NCI-H226 (cell line): ENCODE data around the gene CIAO3.
"Not testable (repeated sequence)": the region's sequence is repeated elsewhere in the genome, so short reads cannot be mapped to it uniquely, and the experiment has no call there.

Experiments
- DNase-seq: peaks from one replicate; pipeline ENCODE4 v3.0.0-alpha.2; 2015

The CIAO3 gene

DNA sequence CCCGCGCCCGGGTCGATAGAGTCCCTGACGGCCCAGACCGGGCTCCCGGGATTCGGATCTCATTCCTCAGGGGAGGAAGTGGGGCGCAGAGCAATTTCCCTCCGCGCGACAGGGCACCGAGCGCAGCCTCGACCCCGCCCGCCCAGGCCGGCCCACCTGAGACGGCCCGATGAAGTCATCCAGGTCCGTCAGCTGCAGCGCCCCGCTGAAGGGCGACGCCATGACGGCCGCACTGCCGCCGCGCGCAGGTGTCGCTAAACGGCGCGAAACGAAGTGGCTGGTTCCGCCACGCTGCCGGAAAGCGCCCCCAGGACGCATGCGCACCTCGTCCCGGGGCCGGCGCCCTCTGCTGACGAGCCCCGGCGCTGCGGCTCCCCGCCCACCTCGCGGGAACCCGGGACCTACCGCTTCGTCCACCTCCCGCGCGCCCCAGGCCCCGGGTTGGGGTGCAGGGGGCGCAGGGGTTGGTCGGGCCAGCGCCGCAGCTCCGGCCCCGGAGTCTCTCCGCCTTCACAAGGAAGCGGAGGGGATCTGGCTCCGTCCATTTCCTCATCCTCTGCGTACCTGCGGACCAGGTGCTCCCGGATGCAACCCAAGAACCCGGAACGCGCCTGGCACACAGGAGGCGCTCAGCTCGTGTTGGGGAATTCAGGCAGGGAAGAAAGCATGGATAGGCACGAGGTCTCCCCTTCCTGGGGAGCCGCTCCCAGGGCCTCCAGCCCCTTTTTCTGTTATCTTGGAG is at the start of gene CIAO3:
Gene CIAO3 (minus strand): TSS at position 234 of the 742 bp plus-strand sequence. CDS start 12 bp downstream, at position 222.
- DNase-seq = peak; percentile 89

DNA sequence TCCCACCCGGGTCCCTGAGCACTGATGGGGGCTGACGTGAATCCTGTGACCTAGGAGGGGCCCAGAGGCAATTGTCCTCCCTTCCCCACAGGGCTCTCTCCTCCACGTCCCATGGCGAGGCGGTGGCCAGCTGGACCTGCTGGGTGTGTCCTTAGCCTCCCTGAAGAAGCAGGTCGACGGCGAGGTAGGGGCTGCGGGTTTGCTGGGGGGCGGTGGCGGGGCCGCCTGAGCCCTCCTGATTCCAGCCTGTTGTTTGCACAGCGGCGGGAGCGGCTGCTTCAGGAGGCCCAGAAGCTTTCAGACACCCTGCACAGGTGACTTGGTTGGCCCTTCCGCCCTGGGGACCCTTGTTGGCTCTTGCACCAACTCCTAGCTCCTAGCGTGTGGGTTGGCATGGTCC is 49.3 kb upstream of the CIAO3 start:
- DNase-seq = no peak

DNA sequence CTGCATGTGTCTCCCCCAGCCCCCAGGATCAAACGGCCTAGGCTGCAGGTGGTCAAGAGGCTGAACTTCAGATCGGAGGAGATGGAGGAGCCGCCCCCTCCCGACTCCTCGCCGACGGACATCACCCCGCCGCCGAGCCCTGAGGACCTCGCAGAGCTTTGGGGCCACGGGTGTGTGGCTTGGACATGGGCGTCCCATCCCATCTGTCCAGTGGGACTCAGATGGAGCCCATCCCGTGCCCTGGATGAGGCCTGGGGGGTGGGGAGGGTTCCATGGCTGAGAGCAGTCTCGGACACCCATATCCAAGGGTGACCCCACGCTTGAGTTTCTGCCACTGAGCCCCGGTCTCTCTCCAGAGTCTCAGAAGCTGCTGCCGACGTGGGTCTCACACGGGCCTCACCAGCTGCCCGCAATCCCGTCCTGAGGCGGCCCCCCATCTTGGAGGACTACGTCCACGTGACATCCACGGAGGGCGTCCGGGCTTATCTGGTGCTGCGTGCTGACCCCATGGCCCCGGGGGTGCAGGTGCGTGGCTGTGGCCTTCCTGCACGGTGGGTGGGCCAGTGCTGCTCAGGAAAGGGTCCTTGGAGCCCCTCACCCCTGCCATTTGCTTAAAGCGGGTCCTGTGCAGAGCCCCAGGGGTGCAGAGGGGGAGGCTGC is 48.5 kb upstream of the CIAO3 start:
- DNase-seq = no peak

DNA sequence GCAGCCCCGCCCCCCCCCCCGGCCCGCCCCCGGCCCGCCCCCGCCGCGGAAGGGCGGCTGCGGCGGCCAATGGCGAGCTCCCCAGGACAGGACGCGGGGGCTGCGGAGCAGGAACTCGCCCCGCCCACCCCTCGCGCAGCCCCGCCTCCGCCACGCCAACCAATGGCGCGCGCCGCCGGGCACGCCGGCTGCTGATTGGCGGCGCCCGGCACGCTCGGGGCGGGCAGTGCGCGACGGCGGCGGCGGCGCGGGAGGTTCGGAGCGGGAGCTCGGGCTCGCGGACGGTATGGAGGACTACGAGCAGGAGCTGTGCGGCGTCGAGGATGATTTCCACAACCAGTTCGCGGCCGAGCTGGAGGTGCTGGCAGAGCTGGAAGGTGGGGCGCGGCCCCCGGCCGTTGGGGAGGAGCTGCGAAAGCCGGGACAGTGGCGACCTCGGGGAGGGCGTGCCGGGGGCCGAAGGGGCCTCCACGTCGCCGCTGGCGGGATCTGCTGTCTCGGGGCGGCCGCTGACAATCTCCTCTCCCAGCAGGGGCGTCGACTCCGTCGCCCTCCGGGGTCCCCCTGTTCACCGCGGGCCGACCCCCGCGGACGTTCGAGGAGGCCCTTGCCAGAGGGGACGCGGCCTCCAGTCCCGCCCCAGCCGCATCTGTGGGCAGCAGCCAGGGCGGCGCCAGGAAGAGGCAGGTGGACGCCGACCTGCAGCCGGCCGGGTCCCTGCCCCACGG is 47.8 kb upstream of the CIAO3 start, which contains the start of gene CHTF18:
Gene CHTF18 (plus strand): TSS at position 222 of the 728 bp plus-strand sequence. CDS start 65 bp downstream, at position 287.
- DNase-seq = peak; percentile 80

DNA sequence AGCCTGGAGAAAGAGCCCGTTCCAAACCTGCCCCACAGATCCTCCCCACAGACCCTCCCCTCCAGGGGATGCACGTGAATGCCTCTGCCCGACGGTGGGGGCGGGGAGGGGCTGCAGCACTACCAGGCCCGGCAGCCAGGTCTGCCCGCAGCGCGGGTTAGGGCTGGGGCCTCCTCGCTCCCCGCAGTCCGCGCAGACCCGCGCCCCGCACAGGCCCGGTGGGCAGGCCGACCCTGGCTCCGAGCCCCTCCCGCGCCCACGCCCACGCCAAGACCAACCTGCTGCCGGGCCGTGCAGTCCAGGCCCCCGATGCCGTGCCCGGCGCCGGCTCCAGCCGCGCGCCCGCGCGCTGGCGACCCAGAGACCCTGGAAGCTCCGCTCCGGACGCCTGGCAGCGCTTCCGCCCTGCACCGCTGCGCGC is 47.2 kb upstream of the CIAO3 start, which contains the start of gene RPUSD1:
Gene RPUSD1 (minus strand): TSS at position 404 of the 421 bp plus-strand sequence. CDS start 644 bp downstream, outside the sequence.
- DNase-seq = no peak

DNA sequence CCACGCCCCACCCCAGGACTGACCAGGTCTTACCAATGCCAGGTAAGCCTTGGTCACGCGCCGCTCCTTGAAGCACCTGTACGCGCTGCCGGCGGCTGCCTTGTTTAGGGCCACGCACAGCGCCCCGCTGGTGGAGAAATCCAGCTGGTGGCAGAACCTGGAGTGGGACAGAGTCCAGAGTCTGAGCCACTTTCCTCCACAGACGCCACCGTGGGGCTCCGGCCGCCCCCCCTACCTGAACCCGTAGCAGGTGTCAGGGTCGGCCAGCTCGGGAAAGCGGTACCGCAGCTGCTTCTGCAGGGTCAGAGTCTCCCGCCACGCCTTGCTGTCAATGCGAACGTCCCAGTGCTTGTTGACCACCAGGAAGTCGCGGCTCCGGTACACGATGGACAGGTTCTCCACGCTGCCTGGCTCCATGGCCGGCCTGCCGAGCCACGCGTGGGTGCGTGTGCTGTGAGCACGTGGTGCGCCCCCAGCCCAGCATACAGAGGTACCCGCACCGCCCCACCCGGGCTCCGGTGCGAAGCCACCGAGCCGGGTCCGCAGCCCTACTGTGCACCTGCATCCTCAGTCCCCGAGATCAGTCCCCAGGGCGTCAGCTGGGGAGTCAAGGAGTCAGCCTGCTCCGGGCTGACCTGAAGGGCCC is 46.6 kb upstream of the CIAO3 start:
- no peak for DNase-seq

DNA sequence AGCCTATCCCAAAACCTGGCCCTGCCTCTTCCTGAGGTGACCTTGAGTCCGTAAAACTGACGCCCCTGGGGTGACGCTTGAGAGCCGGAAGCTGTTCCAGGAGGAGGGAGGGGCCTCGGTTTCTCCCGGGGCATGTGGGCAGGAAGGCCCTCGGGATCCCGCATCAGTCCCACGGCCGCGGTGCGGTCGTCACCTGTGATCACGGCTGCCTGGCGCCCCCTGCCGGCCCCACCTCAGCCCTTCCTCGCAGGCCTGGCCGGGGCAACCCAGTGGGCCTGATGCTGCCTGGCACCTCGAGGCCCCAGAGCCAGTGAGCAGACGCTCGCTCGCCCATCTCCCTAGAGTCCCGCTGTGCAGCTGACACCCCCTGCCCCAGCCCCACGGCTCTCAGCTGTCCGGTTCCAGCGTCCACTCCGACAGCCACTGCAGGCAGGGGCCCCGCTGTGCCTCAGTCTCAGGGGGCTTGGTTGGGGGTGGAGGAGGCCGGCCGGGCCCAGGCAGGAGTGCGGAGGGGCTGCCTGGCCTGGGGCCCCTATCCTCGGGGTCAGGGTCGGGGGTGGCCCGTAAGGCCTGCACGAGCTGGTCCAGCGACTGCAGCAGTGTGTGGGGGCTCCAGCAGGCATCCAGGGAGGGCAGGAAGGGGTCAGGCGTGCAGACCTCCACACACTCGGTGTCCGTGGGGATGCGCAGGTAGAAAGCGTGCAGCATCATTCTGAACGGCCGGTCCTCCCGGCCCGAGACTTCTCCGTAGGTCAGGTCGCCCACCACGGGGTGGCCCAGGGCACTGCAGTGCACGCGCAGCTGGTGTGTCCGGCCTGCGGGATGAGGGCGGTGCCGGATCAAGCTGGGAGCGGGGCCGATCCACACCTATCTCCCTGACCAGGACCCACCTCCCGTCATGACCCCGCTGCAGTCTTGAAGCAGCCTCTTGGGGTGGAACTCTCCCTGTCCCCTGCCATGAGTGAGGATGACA is 45.1 kb upstream of the CIAO3 start:
- peak; percentile 50 for DNase-seq

DNA sequence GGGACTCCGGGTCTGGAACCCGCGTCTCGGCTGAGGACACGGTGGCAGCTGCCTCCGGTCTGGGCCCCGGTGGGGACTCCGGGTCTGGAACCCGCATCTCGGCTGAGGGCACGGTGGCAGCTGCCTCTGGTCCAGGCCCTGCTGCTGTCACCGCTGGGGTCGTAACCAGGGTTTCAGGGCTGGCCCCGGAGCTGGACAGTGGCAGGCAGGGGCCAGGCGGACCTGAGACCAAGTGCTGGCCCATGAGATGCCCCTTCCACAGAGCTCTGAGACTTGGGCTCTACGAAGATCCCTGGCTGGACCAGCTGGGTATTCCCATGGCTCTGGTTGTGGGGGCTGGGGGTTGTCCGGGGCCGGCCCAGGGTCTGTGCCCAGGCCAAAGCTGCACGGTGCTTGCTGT is 43.6 kb upstream of the CIAO3 start:
- DNase-seq = no peak

DNA sequence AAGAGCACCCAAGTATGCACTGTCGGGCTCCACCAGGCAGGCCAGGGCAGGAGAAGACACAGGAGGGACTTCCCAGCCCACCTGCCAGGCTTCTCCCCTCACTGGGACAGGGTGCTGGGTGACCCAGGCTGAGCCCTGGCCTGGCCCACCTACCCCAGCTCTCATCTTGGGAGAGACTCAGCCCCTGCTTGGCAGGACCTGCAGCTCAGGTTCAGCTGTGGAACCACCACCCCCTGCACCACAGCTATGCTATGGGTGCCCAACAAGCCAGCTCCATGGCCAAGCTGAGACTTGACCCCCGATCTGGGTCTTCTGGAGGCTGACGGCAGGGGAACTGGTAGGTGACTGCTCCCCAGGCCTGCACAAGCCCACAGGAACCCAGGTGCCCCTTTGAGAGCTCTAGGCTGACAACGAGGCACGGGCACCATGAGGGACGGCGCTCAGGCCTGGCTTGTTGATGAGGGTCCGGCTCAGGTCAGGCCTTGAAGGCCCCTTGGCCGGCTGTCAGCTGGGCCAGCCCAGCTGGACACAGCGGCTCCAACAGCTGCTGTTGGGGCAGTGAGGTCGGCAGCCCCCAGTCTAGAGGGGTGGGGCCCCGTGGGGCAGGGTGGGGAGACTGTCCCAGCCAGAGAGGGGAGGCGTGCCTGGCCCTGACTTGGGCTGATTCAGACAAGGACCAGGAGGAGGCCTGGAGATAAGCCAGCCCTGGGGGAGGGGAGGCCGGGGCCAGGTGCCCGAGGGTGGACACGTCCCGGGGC is 42.8 kb upstream of the CIAO3 start:
- DNase-seq = no peak

DNA sequence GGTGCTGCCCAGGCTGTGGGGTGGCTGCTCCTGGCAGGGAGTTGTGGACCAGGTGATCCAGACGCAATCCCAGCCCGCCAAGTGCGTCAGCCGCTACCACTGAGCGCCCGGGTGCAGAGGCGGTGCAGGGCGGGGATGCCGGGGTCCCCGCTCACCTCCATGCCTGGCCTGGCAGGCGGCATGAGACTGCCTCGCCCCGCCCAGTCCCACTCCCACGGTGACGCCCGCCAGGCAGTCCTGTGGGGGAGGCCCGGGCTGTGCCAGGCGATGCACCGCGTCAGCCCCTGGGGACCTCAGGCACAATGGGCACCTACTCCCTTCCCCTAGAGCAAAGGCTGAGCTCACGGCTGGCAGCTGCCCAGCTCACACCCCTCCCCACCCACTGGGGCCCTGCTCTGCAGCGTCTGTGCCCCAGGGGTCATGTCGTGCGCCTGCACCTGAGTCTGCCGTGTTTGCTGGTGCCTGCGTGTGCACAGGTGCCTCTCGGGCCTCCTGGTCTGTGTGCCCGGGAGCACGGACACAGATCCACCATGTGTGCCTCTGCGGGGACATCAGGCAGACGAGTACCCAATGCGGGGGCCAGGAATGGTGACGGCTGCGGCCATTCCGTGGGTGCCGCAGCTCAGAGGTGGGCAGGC is 42.1 kb upstream of the CIAO3 start:
- no peak for DNase-seq

DNA sequence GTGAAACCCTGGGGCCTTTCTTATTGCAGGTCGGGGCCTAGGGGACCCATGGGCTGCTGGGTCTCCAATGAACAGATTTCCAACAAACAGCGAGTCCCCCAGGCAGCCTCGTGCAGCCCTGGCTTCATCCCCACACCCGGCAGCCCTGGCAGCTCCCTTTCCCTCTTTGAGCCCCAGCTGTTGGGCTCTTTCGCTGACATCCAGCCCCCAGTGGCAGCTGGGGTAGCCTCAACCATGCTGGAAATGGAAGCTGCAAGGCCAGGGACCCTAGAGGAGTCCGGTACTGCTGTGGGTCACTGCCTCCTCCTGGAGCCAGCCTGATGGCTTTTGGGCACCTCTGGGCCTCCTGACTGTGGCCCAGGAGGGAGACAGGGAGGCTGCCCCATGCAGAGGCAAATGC is 41.5 kb upstream of the CIAO3 start:
- no peak for DNase-seq

DNA sequence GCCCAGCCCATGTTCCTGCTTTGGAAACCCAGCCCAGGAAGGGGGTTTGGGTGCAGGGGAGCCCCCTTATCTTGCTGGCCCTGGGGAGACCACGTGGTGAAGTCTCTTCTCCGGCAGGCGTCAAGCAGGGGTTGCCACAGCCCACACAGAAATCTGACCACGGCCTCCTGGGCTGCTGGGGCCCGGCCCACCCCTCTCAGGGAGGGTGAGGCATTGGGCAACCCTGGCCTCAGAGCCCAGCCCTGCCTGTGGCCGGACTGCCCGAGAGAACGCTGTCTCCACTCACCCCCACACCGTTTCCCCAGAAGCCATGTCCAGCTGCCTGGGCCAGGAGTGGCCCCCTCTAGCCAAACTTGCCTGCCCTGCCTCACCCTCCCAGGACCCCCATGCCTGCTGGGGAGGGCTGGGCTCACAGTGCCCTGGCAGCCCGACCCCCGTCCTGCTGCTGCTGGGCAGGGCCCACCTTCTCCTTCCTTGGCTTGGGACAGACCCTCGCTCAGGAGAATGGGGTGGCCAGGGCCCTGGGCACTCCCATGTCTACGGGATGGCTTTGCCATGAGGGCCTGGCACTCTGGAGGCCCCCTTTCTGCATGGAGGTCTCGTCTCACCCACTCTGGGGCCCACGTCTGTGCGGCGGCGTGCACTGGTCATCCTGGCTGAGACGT is 40.7 kb upstream of the CIAO3 start:
- peak; percentile 48 for DNase-seq

DNA sequence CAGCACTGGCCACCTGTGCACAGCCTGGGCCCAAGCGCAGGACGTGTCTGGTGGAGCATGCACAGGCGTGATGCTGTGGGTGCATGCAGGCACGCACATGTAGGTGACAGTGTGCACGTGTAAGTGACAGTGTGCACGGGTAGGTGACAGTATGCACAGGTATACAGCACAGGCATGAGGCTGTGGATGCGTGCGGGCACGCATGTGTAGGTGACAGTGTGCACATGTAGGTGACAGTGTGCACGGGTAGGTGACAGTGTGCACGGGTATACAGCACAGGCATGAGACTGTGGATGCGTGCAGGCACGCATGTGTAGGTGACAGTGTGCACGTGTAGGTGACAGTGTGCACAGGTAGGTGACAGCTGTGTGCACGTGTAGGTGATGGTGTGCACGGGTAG is 39.5 kb upstream of the CIAO3 start:
- no peak for DNase-seq

DNA sequence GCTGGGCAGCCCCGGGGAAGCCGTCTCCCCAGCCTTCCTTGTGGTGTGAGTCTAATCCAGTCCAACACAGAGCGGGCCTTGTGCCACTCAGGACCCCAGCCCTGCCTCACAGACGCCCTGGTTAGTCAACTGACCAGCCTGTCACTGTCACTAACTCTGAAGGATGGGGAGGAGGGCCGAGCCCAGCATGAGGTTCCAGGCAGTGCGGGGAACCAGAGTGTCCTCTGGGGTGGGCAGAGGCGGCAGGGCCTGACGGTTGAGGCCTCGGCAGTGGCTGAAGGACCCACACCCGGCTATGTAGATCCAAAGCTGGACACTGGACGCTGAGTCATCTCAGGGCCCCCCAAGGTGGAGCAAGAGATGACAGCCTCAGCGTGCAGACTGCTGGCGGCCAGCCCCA is 38.8 kb upstream of the CIAO3 start:
- DNase-seq = no peak

DNA sequence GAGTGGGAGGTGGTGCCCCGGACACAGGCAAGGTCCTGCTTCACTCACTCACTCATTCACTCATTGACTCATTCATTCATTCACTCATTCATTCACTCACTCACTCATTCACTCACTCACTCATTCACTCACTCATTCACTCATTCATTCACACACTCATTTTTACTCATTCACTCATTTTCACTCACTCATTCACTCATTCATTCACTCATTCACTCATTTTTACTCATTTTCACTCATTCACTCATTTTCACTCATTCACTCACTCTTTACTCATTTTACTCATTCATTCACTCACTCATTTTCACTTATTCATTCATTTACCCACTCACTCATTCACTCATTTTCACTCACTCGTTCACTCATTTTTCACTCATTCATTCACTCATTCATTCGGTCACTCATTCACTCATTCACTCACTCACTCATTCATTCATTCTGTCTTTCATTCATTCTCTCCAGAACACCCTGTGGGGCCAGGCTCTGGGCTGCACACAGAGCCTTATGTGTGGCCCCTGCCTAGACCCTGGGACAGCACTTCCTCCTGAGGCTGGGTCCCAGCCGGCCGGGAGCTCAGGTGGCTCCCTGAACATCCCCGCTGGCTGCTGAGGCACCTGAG is 38.2 kb upstream of the CIAO3 start:
- DNase-seq = no peak

DNA sequence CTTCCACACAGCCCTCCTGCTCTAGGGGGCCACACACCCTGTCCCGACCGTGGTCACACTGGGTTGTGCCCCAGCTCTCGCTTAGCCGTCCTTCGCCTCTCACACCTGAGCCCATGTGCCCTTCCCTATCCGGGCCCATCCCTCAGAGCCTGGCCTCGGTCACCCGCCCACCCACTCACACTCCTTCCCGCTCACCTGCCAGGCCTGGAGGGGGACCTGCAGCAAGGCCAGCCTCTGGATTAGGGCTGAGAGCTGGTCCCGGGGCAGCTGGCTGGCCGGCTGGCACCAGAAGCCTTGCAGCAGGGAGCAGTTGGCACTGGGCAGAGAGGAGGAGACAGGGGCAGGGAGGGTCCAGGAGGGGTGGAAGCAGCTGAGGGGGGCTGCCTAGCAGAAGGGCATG is 37.6 kb upstream of the CIAO3 start:
- DNase-seq = no peak

DNA sequence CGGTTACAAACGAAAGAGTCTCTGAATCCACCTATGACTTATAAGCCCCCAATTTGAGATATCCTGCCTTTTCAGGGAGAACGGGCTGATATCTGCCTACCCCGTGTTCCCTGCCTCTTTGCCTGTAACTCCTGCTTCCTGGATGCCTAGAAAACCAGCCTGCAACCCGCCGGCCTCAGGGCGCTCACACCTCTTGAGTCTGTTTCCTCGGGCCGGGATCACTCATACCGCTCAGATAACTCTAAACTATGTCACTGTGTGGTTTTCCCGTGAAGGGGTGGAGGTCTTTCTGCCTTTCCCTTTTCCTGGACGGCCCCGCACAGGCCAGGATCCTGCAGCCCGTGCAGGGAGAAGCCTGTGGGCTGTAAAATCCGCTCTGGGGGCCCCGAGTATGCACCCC is 37.0 kb upstream of the CIAO3 start:
- DNase-seq = peak; percentile 58

DNA sequence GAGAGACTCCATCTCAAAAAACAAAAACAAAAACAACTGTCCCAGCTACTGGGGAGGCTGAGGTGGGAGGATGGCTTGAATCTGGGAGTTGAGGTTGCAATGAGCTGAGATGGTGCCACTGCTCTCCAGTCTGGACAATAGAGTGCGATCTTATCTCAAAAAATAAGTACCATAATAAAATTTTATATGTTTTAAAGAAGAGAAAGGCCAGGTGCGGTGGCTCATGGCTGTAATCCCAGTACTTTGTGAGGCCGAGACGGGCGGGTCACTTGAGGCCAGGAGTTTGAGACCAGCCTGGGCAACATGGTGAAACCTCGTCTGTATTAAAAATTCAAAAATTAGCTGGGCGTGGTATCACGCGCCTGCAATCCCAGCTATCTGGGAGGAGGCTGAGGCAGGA is 36.0 kb upstream of the CIAO3 start:
- no peak for DNase-seq

DNA sequence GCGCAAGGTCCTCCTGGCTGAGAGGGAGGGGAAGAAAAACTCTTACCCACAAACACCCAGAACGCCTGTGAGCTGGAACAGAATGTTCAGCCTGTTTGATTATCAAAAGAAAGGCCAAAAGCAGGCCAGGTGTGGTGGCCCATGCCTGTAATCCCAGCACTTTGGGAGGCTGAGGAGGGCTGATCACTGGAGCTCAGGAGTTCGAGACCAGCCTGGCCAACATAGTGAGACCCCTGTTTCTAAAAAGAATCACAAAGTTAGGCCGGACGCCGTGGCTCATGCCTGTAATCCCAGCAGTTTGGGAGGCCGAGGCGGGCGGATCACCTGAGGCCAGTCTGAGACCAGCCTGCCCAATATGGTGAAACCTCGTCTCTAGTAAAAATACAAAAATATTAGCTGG is 35.5 kb upstream of the CIAO3 start:
- DNase-seq = not testable (repeated sequence)
